ENCODE data around the gene EPHA6. TPM values are rescaled to one million over a fixed set of nuclear protein-coding genes. Genes with fewer than 3 reads are reported as not detected.

The EPHA6 gene
- total RNA-seq, 1 experiment from 2014 or later = 0.61 TPM

DNA sequence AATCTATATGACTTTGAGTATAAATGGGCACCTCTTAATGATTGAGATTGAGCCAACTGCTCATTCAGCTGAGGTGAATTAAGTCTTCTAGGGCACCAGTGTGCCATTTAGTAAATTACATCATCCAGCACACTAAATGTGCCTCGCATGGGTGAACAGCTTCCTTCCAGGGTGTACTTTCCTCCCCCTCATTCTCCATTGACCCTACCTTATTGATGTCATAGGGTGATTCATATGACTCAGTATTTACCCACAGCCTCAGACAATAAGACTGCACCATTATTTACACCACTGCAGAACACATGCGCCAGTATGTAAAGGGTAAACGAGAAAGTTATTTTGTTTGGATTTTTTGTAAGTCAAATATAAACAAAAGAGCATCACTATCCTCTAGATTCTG is 765.0 kb downstream of the EPHA6 start:
- Histone ChIP-seq H3K23ac (ENCODE audit: insufficient read length, low read depth, low read length) (no peak overlapping the region), H3K23me2 (ENCODE audit: insufficient read length, low read depth, low read length, poor library complexity, severe bottlenecking) (no peaks in the 10 kb centered on the region), H2BK120ac (ENCODE audit: low read depth, low read length, poor library complexity, severe bottlenecking) (no peak overlapping the region), H3K27ac (ENCODE audit: insufficient read length, low read depth, low read length) (no peak overlapping the region), H3K79me1 (ENCODE audit: insufficient read depth, low read depth, low read length, poor library complexity, severe bottlenecking) (no peaks in the 10 kb centered on the region), H2BK5ac (ENCODE audit: insufficient read length, low read length) (no peak overlapping the region), H3K27me3 (ENCODE audit: insufficient read depth, low read length) (no peaks in the 10 kb centered on the region), H2BK15ac (ENCODE audit: low read depth, low read length) (no peak overlapping the region), H3T11ph (ENCODE audit: low read length) (no peak overlapping the region), H3K4me2 (ENCODE audit: insufficient read depth, insufficient read length, low read length) (no peak overlapping the region), H3K4me1 (ENCODE audit: insufficient read depth, low read length) (no peaks in the 10 kb centered on the region), H2AFZ (ENCODE audit: low read length) (no peak overlapping the region), H2BK20ac (ENCODE audit: low read depth, low read length, poor library complexity, severe bottlenecking) (no peak overlapping the region), H3K9ac (ENCODE audit: extremely low read depth, insufficient read length, low read length) (no peak overlapping the region), H3K18ac (ENCODE audit: insufficient read length, low read depth, low read length) (no peak overlapping the region), H2BK12ac (ENCODE audit: insufficient read length, low read depth, low read length) (no peak overlapping the region), H3K4ac (ENCODE audit: low read depth, low read length) (no peak overlapping the region), H4K91ac (ENCODE audit: insufficient read length, low read depth, low read length) (no peak overlapping the region), H4K20me1 (ENCODE audit: control insufficient read depth, insufficient read depth, insufficient read length) (no peaks in the 10 kb centered on the region), H4K8ac (replicated peaks; ENCODE audit: insufficient read length, low read depth, low read length) (no peak overlapping the region), H3K79me2 (ENCODE audit: insufficient read depth, low read length) (no peaks in the 10 kb centered on the region), H3K56ac (ENCODE audit: insufficient read length, low read depth, low read length) (no peak overlapping the region), H2AK5ac (ENCODE audit: insufficient read length, low read length) (no peak overlapping the region), H4K5ac (ENCODE audit: insufficient read length, low read depth, low read length) (no peak overlapping the region), H3K9me3 (ENCODE audit: control insufficient read depth, low read depth, low read length) (no peaks in the 10 kb centered on the region), H3K14ac (ENCODE audit: insufficient read depth, low read length) (no peak overlapping the region)
- Mint-ChIP-seq H3K36me3 (ENCODE audit: insufficient read depth in 1 of 3, low read depth in 3 of 3) (no peaks in the 10 kb centered on the region), H3K27me3 (ENCODE audit: low read depth) (no peaks in the 10 kb centered on the region), H3K4me1 (no peaks in the 10 kb centered on the region), H3K27ac (no peak overlapping the region), H3K9me3 (no peaks in the 10 kb centered on the region), H3K4me3 (no peak overlapping the region)
- no CpG with 5 or more reads among the region's 3 CpGs for WGBS (ENCODE audit: extremely low coverage, insufficient read length, low lambda C conversion rate)
- TF ChIP-seq, protein P1, sequence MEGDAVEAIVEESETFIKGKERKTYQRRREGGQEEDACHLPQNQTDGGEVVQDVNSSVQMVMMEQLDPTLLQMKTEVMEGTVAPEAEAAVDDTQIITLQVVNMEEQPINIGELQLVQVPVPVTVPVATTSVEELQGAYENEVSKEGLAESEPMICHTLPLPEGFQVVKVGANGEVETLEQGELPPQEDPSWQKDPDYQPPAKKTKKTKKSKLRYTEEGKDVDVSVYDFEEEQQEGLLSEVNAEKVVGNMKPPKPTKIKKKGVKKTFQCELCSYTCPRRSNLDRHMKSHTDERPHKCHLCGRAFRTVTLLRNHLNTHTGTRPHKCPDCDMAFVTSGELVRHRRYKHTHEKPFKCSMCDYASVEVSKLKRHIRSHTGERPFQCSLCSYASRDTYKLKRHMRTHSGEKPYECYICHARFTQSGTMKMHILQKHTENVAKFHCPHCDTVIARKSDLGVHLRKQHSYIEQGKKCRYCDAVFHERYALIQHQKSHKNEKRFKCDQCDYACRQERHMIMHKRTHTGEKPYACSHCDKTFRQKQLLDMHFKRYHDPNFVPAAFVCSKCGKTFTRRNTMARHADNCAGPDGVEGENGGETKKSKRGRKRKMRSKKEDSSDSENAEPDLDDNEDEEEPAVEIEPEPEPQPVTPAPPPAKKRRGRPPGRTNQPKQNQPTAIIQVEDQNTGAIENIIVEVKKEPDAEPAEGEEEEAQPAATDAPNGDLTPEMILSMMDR (conservative IDR thresholded peaks at IDR 0.05) = no peak
- DNase-seq = no peak
